HG03135 (cell line): ENCODE measurements around the gene CDH4.

Experiments
- ATAC-seq: cut with Tn5 transposase; IDR thresholded peaks from one replicate; pipeline ENCODE4 v1.9.1; 2021; ENCODE audit warnings: mild to moderate bottlenecking, moderate library complexity; ENCODE audit not compliant: unreplicated experiment

CDH4 gene

DNA sequence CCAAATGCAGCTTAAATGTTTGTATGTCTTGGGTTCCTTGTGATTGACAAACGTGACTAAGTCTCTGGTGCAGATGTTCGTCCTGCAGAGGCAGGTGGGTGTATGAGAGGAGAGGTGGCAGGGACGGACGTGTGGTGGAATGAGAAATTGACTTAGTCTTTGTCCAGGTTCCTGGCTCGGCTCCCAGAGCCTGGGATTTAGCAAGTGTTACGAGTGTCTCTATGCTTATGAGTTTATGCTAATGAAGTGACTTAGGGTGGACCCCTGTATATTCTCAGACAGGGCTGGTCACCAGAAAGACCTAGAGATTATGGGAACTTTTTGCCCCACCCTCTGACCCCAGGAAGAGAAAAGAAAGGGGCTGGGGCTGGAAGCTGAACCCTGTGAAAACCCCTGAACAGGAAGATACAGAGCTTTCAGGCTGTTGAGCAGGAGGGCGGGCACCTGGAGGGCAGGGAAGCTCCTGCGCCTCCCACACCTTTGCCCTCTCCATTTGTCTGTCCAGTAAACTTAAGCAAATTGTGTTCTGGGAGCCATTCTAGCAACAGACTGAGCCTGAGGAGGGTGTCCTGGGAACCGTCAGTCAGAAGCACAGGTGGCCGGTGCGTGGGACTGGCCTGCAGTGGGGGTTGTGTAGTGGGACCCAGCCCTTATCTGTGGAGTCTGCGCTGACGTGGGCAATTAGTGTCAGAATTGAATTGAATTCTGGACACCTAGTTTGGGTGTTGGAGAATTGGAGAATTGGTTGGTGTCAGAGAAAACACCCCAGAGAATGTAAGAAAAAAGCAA is 362.1 kb downstream of the CDH4 start:
- ATAC-seq = no peak

DNA sequence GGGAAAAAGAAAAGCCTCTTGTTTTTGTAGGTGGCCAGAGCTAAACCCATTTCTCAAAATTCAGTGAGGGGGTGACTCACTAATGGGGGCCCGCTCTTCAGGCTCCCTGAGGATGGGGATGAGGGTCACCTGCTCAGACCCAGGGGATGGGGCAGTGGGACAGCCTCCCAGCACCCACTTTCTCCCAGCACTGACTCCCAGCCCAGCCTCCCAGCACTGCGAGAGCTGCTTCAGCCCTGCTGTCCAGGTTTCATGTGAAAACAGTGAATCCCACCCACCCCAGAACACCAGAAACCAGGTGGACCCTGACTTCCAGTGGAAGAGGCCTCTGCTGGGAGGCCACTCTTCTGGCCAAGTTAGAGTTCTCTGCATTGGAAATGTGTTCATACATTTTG is 362.6 kb downstream of the CDH4 start:
- ATAC-seq = no peak

DNA sequence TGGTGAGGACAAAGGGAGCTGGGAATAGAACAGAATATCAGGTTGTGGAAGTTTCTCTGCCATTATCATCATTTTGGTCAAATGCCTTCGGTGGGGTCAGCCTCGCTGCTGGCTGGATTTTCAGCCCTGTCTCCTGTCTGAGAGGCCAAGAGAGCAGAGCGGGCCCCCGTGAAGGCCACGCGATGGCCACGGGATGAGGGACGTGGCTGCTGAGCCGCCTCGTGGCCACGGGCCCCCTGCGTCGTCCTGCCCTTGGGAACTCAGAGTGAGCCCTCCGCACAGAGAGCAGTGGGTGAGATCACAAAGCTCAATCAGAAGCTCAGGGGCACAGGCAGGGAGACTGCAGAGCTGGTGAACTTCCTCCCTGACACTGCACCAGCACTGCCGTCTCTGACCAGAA is 363.7 kb downstream of the CDH4 start:
- ATAC-seq = no peak

DNA sequence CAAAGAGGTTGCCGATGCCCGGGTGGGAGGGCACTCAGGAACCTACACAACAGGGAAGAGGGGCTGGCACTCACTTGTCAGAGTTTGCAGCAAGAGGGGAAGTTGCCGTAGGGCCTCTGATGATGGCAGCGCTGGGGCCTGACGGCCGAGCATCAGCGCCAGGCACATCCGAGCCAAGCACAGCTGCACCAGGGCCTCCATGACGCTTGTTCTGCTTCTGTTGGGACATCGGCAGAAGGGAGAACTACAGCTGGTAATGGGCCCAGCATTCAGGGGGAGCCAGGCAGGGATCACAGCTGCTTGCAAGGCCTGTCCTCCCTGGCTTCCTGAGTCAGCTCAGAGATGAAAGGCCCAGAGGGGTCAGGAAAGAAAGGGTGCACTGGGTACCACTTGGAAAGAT is 367.7 kb downstream of the CDH4 start:
- ATAC-seq = no peak

DNA sequence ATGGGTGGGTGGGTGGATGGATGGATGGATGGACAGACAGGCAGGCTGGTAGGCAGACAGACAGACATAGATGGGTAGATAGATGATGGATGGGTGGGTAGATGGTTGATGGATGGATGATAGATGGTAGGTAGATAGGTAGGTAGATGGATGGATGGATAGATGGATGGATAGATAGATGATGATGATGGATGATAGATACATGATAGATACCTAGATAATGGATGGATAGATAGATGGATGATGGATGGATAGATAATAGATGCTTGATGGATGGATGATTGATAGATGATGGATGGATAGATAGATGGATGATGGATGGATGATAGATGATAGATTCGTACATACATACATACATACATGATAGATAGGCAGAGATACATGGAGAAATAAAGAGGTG is 368.1 kb downstream of the CDH4 start:
- ATAC-seq = no peak

DNA sequence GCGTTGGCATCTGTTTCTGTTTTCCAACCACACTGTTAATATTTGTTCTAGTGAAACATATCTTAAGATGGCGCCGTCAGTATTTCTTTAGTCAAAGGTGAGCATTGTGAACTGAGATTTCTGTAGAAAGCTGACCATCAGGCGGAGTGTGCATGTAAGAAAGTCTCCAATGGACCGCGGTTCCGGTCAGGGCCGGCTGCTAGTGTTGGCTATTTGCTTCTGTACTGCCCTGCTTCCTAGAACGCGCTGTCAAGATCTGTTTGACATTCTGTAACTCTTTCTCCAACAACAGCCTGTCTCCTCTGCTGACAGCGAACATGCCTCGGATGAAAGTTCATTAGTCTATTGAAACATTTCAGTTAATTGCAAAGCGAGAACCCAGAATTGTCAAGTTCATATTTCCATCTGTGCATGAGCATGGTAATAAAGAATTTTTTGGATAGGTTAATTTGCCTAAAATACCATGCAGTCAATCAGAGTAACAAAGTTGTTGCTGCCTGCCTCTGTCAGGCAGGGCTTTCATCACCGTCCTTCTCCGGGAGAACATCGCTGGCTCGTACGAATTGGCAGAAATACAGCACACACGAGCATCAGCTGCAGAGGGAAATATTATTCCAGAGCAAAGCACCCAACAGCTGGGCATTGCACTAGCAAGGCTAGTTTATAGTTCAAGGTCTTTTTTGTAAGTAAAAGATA is 369.1 kb downstream of the CDH4 start:
- ATAC-seq = no peak

DNA sequence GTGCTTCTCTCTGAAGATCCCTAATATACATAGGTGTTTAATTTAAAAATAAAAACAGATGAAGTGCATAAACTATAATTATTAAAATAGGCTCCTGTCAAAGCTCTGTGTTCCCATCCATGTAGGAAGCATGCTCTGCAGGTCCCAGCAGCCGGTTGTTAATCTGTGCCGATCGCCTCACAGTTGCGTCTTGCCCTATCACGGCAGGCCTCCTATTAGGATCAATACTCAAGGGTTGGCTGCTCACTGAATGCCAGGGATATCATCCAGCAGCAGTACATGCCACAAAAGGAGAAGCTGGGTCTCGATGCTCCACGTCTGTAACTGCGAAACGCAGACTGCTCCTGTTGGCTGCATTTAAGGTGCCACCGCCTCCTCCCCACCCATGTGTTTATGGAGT is 369.8 kb downstream of the CDH4 start:
- no peak for ATAC-seq

DNA sequence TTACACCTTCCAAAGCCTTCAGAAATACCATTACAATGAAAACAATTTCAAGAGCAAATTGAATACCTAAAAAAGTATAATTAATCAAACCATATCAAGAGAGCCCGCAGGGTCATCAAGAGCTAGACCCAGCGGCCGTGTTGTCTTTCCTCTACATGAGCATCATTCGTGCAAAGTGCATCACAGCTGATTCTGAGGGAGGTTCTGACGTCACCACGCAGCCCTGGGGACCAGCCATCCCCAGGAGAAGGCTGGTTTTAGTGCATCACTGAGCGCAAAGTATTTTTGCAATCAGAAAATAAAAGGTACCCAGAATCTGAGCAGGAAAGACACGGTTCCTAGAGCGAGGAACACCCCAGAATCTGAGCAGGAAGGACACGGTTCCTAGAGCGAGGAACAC is 371.4 kb downstream of the CDH4 start:
- no peak for ATAC-seq

DNA sequence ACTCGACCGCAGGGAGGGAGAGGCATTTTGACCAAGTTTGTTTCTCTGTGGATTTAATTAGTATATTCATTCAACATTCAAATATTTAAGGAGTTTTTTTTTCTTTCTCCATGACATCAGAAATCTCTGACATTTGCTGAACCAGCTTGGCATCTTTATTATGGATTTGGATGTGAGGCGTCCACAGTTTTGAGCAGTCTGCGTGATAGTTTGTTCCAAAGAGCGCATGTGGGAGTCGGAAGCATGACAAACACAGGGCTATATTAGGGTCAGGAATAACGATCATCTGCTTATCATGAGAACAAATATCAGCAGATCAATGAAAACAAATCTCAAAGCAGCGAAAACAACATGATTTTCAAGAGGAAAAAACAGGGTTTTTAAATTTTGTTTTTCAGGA is 373.2 kb downstream of the CDH4 start:
- no peak for ATAC-seq

DNA sequence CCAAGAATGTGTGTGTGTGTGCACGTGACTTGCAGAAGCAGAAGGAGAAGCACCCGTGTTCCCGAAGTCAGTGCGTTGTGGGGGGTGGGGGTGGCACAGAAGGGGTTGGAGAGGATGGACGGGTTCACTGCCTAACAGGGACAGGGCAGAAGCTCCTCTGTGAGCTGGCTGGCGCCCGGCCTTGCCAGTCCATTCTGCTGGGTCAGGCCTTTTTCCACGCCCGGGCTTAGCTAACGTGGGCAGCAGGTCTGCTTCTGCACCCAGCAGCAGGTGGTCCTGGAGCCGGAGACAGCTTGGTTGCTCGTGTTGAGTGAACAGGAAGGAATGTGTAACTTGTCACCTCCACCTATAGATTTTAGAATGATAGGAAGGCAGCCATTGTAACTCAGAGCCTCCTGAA is 374.4 kb downstream of the CDH4 start:
- no peak for ATAC-seq

DNA sequence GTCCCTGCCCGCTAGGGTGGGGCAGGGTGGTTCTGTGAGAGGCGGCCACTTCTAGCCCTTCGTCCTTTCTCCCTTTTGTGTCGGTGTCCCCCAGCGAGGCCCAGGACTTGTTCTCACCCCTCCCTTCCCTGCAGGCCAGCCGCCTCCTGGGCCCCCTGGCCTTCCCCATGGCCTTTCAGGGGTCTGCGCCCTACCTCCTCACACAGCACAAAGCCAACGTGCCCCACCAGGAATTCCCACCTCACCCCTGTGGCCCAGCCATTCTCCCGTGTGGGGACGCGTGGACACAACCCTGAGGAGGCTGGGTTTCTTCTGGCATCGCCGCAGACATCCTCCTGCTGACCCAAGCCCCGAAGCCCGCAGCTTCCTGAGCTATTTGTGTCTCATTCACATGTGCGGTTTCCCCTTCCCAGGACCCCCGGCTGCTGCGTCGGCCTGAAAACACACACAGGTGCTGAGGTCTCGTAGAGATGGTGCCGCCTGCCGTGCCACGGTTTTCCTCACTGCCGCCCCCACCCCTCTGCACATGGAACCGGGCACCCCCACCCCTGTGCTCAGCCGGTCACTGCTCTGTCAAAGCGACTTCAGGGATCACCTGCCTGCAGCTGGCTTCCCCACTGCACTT is 375.8 kb downstream of the CDH4 start:
- no peak for ATAC-seq

DNA sequence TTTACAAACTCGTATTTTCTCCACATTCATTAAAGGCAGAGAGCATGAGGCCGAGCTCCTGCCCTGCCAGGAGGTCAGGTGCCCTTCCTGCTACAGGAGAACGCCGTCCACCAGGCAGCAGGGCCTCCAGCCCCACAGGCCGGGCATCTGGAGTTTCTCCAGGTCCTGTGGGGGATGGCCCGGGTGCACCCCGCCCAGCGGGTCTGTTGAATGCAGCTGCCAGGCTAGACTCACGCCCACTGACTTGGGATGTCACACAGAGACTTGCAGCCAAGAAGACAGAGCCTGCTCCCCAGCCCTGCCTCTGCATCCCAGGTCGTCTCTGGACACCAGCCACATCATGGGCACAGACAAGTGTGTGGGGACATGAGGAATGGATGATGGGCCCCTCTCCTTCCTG is 376.4 kb downstream of the CDH4 start:
- ATAC-seq = no peak

DNA sequence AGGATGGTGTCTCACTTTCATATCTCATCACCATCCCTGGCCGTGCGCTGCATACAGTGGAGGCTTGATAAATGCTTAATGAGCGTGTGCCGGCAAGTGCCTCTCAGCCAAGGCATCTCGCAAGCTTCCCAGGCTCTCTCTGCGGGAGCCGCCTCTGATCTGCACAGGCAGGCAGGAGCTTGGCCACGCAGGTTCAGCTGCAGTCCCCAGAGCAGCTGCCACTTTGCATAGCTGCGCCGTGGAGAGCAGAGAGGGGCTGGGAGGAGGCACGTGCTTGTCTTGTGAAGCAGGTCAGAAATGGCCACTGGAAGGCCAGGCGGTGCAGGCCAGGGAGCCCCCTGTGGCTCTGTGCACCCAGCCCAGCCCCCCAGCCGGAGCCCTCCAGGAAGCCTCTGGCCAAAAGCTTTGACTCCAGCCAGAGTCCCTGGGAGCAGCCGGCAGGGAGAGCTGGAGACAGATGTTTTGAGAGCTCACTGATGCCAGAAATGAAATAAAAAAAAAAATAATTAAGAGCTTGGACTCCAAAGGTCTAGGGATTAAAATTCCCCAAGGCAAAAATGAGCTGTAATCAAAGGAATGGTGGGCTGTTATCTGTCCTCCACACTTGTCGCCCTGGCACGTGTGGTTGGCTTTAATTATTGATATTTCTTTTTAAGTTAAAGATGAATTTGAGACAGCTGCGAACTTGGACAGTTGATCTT is 377.0 kb downstream of the CDH4 start:
- no peak for ATAC-seq

DNA sequence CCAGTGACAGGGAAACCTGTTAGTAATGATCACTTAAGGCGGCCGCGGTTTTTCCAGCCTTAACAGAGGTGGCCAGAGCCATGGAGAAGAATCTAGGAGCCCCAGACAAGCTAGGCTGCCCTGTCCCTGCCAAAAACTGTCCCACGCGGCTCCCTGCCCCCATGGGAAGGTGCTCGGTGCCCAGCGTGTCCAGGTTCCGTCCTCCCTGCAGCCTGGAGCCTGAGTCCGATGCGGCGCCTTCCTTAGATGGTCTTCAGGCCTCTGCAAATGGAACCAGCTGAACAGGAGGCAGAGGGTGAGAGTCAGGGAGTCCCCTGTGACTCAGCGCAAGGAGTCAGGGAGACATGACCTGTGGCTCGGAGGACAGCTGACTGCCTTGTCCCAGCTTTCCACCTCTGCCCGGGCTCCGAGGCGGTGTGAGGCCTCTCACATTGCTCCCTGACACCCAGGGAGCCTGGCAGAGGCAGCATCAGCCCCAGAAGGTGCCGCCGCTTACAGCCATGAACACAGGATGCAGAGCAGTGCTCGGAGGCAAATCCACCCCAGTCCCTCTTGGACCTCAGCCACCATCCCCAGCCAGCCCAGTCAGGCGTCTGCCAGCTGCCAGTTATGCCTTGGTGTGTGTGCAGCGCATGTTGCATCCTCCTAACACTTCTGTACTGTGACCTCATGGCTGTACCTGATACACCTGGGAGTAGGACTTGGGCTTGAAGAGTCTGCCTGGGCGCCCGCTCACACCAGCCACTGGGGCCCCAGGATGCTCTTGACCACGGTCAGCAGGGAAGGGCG is 377.7 kb downstream of the CDH4 start:
- no peak for ATAC-seq

DNA sequence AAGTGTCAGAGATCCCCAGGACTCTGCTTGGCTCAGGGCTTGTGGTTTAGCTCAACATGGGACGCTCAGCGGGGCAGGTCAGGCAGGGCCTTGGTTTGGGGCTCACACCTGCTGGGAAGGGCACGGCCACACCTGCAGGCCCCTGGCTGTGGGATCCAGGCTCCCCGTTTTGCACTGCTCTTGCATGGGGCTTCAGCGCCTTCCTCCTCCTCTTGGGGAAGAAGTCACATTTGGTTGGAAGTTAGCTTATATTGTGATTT is 378.3 kb downstream of the CDH4 start:
- no peak for ATAC-seq

DNA sequence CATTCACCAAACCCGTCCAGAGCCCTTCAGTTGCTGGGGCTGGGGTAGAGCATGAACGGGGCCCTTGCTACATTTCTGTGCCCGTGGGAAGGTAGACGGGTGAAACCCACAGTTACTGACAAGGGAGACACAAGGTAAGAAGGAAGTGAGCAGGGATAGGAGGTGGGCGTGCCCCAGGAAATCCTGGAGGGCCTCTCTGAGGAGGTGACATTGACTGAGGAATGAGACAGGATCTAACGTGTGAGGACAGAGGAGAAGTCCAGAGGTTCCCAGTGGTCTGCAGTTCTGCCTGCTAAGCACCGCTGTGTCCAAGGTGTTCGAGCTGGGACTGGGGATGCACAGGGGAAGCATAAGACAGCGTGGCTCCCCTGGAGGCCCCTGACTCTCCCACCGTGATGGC is 378.8 kb downstream of the CDH4 start:
- no peak for ATAC-seq

DNA sequence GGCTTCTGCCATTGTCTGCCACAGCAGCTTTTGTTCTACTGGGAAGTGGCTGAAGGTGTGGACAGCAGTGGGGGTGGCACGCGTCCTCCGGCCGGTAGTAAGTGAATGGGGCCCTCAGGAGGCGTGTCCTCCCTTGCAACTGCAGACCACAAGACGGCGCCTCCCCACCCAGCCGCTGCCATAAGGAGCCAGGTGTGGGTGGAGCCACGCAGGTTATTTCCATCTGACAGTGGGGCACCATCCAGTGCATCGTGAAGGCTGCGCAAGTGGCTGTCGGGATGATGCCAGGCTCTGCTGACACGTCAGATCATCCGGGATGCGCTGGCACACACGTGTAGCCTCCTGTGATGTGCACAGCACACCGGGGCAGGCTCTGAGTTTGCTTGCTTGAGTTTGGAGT is 379.7 kb downstream of the CDH4 start:
- no peak for ATAC-seq

DNA sequence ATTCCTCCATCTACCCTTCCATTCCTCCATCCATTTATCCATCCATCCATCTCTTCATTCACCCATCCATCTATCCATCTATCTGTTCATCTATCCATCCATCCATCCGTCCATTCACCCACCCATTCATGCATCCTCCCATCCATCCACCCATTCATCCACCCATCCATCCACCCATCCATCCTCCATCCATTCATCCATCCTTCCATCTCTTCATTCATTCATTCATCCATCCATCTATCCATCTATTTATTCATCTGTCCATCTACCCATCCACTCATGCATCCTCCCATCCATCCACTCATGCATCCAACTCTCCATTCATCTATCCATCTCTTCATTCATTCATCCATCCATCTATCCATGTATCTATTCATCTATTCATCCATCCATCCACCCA is 380.9 kb downstream of the CDH4 start:
- ATAC-seq = no peak

DNA sequence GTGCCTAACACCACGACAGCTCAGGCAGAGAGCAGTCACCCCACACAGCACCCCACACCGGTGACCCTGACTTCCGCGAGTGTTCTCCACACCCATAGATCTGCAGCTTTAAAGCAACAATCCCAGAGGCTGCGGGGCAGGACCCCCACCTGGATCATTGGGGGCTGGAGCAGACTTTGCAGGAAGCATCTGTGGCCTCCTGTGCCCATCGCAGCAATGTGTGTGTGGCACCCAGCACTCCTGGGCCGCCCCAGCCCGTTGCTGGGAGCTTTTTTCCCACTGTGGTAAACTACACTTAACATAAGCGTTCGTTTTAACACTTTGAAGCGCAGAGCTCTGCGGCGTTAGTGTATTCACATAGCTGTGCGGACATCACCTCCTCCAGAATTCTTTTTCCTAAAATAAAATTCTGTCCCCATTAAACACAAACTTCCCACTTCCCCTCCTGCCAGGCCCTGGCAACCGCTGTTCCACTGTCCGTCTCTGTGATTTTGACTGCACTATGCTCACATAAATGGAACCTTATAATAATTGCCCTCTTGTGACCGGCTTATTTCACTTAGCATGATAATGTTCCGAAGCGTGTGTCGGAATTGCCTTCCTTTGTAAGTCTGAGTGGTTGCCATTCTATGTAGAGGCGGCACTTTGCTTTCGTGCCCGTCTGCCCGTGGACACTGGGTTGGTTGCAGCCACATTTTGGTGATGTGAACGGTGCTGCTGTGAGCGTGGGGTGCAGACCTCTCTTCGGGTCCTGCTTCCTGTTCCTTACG is 382.5 kb downstream of the CDH4 start:
- ATAC-seq = no peak

DNA sequence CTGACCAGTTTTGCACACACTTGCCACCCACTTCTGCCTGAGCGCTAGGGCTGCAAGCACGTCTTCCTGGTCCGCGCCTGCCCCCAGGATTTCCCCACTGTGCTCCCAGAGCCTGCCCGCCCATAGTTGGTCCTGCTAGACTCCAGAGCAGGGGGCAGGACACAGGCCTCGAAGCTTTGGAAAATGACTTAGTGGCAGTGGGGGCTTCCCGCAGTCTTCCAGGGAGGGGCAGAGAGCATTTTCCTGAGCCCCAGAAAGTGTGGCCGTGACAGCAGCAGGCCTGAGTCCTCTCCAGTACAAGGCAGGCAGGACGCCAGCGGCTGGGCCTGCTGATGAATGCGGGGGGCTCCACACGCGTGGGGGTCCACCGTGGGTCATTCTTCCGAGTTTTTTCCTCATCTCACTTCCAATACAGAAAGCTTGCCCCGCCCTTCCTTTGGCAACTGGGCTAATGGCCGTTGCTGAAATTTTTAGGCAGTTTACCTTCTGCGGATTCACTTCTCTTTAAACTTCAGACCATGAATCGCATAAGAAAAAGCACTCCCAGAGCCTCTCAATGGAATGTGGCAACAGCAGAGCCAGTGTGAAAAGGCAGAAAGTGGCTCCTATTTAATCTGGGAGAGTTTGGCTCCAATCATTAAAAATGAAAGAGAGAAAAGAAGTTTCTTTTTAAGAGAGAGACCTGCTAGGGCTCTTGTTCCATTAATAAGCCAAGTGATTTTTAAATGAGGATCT is 383.8 kb downstream of the CDH4 start:
- ATAC-seq = no peak
